ENCODE data around the gene KLHL29.

Gene KLHL29

GRCh38 chr2:23636426-23636825 lies 251.4 kb downstream of the KLHL29 start:
- ChIA-PET CTCF (interaction anchor here (0.6 to 0.7 kb wide), 4 partner anchors 18 to 1528 kb away, joined by 3 read pairs; no protein-coding TSS in a partner anchor), POLR2A (ENCODE audit: low non-redundant PET) (no interaction called here)
- no peak for TF ChIP-seq CTCF (conservative IDR thresholded peaks at IDR 0.05; ENCODE audit: low read depth)
- H3K27ac ChIP-seq, result no peak overlapping the region
- no peak for DNase-seq (ENCODE audit: low spot score)

GRCh38 chr2:23637011-23637778 lies 252.2 kb downstream of the KLHL29 start:
- ChIA-PET POLR2A (ENCODE audit: low non-redundant PET) (no interaction called here), CTCF (interaction anchor here (0.7 kb wide), 1 partner anchor 105 kb away, joined by 3 read pairs; no protein-coding TSS in a partner anchor)
- no peak overlapping the region for H3K27ac ChIP-seq
- no peak for DNase-seq (ENCODE audit: low spot score)
- no peak for TF ChIP-seq CTCF (conservative IDR thresholded peaks at IDR 0.05; ENCODE audit: low read depth)

- POLR2A ChIA-PET (ENCODE audit: low non-redundant PET), result no interaction called here
- TF ChIP-seq CTCF (conservative IDR thresholded peaks at IDR 0.05; ENCODE audit: low read depth), result no peak
- no peak for DNase-seq (ENCODE audit: low spot score)
- H3K27ac ChIP-seq, result no peak overlapping the region
- CTCF ChIA-PET, result interaction anchor here (0.6 kb wide), 1 partner anchor 70 kb away, joined by 3 read pairs; no protein-coding TSS in a partner anchor
These were observed 254.5 kb downstream of the KLHL29 start for GRCh38 chr2:23639406-23639982.

GRCh38 chr2:23640711-23641110 lies 255.7 kb downstream of the KLHL29 start:
- no peak for TF ChIP-seq CTCF (conservative IDR thresholded peaks at IDR 0.05; ENCODE audit: low read depth)
- no peak overlapping the region for H3K27ac ChIP-seq
- CTCF ChIA-PET, result no interaction called here
- POLR2A ChIA-PET (ENCODE audit: low non-redundant PET), result no interaction called here
- DNase-seq (ENCODE audit: low spot score), result no peak

- TF ChIP-seq CTCF (conservative IDR thresholded peaks at IDR 0.05; ENCODE audit: low read depth), result no peak
These were observed 257.5 kb downstream of the KLHL29 start for GRCh38 chr2:23642516-23642915.

GRCh38 chr2:23645230-23645808 lies 260.3 kb downstream of the KLHL29 start:
- no peak overlapping the region for H3K27ac ChIP-seq
- CTCF ChIA-PET, result interaction anchor here (0.6 kb wide), 1 partner anchor 44 kb away, joined by 4 read pairs; no protein-coding TSS in a partner anchor
- TF ChIP-seq CTCF (conservative IDR thresholded peaks at IDR 0.05; ENCODE audit: low read depth), result no peak
- POLR2A ChIA-PET (ENCODE audit: low non-redundant PET), result no interaction called here
- no peak for DNase-seq (ENCODE audit: low spot score)

More at GRCh38 chr2:23642516-23642915, 257.5 kb downstream of the KLHL29 start:
- DNase-seq (ENCODE audit: low spot score), result no peak
- no peak overlapping the region for H3K27ac ChIP-seq
- POLR2A ChIA-PET (ENCODE audit: low non-redundant PET), result no interaction called here
- CTCF ChIA-PET, result no interaction called here

Data from RWPE1 (cell line).